ENCODE measurements around the gene ZNF787. TPM values are rescaled to one million over a fixed set of nuclear protein-coding genes. Genes with fewer than 3 reads are reported as not detected.

Gene ZNF787
- polyA plus RNA-seq, 1 of the 3 experiments (the other 2 are of a cell fraction), result 16.0 TPM

DNA sequence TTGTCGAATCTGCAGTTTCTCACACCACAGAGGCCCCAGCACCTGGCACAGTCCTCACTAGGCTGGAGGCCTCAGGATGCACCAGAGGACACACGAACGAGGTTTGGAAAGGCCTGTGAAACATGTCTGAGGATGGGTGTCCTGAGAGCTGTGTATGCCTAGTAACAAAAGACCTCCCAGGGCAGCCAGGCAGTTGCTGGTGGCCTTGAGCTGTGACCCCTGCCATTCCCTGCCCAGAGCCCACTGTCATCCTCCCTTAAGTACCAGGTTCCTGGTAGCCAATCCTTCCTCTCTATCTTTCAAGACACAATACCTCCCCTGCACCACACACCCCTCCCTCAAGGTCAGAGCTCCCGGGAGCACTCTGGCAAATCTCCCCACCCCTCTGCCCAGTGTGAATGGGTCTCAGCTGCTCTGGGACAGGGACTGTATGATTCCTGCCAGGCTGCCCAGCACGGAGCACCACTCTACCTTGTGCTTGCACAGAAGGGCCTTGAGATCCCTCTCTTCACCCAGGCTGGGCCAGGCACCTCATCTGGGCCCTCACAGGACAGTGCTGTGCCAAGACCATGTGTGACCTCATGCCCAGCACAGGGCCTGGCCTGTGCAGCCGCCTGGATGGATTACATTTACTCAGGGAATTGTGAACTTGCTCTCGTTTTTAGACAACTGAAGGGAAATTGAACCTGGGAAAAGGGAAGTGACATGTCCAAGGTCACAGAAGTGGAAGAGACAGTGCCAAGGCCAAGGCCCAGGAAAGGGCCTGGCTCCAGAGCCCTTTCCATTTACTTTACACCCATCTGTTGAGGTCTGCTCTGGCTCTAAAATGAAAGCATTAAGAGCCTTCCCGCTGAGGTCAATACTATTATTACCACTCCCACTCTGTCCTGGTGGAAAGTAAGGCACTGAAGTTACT is 2.2 kb downstream of the ZNF787 start:
- CTCF ChIA-PET, result interaction anchor here (0.9 to 1.7 kb wide), 4 partner anchors 38 to 43 kb away, joined by 3 to 5 read pairs (median 4); no protein-coding TSS in a partner anchor
- peak overlapping the region; percentile 95 for H3K9ac ChIP-seq
- H3K4me3 ChIP-seq (ENCODE audit: low read depth in 2 of 2, low read length in 1 of 2), result peak overlapping the region; percentile 86 to 91
- no peaks in the 10 kb centered on the region for H3K9me2 ChIP-seq
- 64% methylated on average over 8 of the region's 8 CpGs for WGBS (ENCODE audit: low lambda C conversion rate)
- H3K9me3 ChIP-seq, result no peaks in the 10 kb centered on the region
- H3K4me2 ChIP-seq, result peak overlapping the region; percentile 98
- no peak for DNase-seq
- peaks cover 61% of the 10 kb centered on the region for H4K20me1 ChIP-seq (ENCODE audit: insufficient read depth)
- peak overlapping the region; percentile 83 to 90; a peak in 3 of 4 replicates for H3K27ac ChIP-seq (ENCODE audit: low read depth in 2 of 2, low read length in 1 of 2)
- H3K79me2 ChIP-seq (ENCODE audit: insufficient read depth), result peaks cover 62% of the 10 kb centered on the region
- POLR2A ChIA-PET, result interaction anchor here (0.8 kb wide), 1 partner anchor 22 kb away, joined by 3 read pairs; the partner anchor contains the start of gene ZNF444
- no peak for TF ChIP-seq CTCF (IDR thresholded peaks at IDR 0.05)
- TF ChIP-seq RAD21 (IDR thresholded peaks at IDR 0.05; ENCODE audit: low read length), result no peak
- TF ChIP-seq, protein P1, sequence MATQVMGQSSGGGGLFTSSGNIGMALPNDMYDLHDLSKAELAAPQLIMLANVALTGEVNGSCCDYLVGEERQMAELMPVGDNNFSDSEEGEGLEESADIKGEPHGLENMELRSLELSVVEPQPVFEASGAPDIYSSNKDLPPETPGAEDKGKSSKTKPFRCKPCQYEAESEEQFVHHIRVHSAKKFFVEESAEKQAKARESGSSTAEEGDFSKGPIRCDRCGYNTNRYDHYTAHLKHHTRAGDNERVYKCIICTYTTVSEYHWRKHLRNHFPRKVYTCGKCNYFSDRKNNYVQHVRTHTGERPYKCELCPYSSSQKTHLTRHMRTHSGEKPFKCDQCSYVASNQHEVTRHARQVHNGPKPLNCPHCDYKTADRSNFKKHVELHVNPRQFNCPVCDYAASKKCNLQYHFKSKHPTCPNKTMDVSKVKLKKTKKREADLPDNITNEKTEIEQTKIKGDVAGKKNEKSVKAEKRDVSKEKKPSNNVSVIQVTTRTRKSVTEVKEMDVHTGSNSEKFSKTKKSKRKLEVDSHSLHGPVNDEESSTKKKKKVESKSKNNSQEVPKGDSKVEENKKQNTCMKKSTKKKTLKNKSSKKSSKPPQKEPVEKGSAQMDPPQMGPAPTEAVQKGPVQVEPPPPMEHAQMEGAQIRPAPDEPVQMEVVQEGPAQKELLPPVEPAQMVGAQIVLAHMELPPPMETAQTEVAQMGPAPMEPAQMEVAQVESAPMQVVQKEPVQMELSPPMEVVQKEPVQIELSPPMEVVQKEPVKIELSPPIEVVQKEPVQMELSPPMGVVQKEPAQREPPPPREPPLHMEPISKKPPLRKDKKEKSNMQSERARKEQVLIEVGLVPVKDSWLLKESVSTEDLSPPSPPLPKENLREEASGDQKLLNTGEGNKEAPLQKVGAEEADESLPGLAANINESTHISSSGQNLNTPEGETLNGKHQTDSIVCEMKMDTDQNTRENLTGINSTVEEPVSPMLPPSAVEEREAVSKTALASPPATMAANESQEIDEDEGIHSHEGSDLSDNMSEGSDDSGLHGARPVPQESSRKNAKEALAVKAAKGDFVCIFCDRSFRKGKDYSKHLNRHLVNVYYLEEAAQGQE (IDR thresholded peaks at IDR 0.05; ENCODE audit: low read depth, low read length), result no peak
- TF ChIP-seq SMC3 (IDR thresholded peaks at IDR 0.05; ENCODE audit: low read depth, low read length), result no peak
- TF ChIP-seq, protein P2, sequence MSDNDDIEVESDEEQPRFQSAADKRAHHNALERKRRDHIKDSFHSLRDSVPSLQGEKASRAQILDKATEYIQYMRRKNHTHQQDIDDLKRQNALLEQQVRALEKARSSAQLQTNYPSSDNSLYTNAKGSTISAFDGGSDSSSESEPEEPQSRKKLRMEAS (IDR thresholded peaks at IDR 0.05; ENCODE audit: low read depth), result no peak
- no peak for TF ChIP-seq RFX5 (IDR thresholded peaks at IDR 0.05; ENCODE audit: low read length)
- no peak for TF ChIP-seq TCF12 (IDR thresholded peaks at IDR 0.05)
- no peak for TF ChIP-seq FOXM1 (IDR thresholded peaks at IDR 0.05; ENCODE audit: low read depth)
- no peak for TF ChIP-seq EP300 (IDR thresholded peaks at IDR 0.05; ENCODE audit: borderline replicate concordance in 1 of 2, low read depth in 1 of 2, low read length in 1 of 2)
- TF ChIP-seq FOSL2 (IDR thresholded peaks at IDR 0.05; ENCODE audit: borderline replicate concordance, low read depth), result no peak
- TF ChIP-seq POLR2AphosphoS5 (IDR thresholded peaks at IDR 0.05; ENCODE audit: low read depth, low read length), result no peak
- no peak for TF ChIP-seq ELF1 (IDR thresholded peaks at IDR 0.05)
- TF ChIP-seq EZH2phosphoT487 (IDR thresholded peaks at IDR 0.05; ENCODE audit: borderline replicate concordance, low read depth), result no peak
- no peak for TF ChIP-seq SIN3A (IDR thresholded peaks at IDR 0.05; ENCODE audit: borderline replicate concordance, low read depth, low read length)
- H3F3A ChIP-seq (replicated peaks; ENCODE audit: insufficient read depth), result peaks cover 6% of the 10 kb centered on the region
- peaks cover 4 to 21% of the 10 kb centered on the region in 2 experiments; a peak in 1 of 4 replicates for H3K4me1 ChIP-seq (ENCODE audit: control insufficient read depth in 1 of 2, insufficient read depth in 2 of 2, low read depth in 1 of 2, low read length in 1 of 2)
- H3K36me3 ChIP-seq (replicated peaks in 1 of 2; ENCODE audit: control insufficient read depth in 1 of 2, insufficient read depth in 2 of 2, low read length in 1 of 2), result peaks cover 0 to 12% of the 10 kb centered on the region in 2 experiments
- no peaks in the 10 kb centered on the region for H3K27me3 ChIP-seq (ENCODE audit: insufficient read depth)
- H2AFZ ChIP-seq (ENCODE audit: low read depth), result no peak overlapping the region

Measured in SK-N-SH (cell line).